HG02840 (cell line): ENCODE results near the gene NTM.

Experiments used
- ATAC-seq: cut with Tn5 transposase; IDR thresholded peaks from one replicate; pipeline ENCODE4 v1.9.1; 2021; ENCODE audit warnings: mild to moderate bottlenecking, moderate library complexity, moderate number of reproducible peaks; ENCODE audit not compliant: unreplicated experiment, low FRiP score

NTM gene

GRCh38 chr11:131662317-131662972, 292.0 kb downstream of the NTM start:
- no peak for ATAC-seq

GRCh38 chr11:131662993-131663392, 292.6 kb downstream of the NTM start:
- ATAC-seq = no peak

GRCh38 chr11:131663405-131664200, 293.2 kb downstream of the NTM start:
- ATAC-seq = no peak

- ATAC-seq = no peak
Measured at GRCh38 chr11:131664293-131664692, 293.9 kb downstream of the NTM start.

GRCh38 chr11:131664816-131665215, 294.4 kb downstream of the NTM start:
- ATAC-seq = no peak

DNA sequence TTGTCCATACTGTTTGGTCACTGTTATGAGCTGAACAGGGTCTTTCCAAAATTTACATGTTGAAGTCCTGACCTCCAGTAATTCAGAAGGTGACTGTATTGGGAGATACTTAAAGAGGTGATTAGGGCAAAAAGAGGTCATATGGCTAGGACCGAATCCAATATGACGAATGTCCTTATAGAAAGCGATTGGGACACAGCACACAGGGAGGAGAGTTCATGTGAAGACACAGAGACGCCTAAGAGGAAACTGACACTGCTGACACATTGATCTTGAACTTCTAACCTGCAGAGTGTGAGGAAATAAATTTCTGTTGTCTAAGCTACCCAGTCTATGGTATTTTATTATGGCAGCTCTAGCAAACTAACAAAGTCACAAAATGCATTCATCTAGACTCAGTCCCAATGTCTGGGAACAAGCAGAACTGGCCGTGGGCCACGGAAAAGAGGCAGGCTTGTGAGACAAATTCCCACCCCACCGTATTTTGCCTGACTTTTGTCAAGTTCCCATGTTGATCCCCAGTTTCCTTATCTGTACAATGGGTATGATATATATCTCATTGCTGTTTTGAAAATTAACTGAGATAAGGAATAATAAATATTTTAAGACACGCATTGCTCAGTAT, 295.0 kb downstream of the NTM start:
- no peak for ATAC-seq

DNA sequence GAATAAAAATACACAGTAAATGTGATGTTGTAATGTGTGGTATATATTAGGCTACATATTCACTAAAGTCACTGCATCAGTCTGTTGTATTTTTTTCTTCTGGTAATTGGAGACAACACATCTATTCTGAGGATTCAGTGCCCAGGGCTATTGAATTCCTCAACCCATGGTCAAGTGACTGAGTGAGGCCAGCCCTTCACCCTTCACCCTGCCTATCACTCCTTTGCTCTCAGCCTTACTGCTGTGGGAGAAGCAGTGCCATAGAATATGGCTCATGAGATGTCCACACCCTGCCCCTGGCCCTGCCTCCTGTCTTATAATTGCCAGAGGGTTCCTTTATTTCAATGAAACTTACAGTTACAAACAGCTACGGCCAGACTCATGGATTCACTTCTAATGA, 295.6 kb downstream of the NTM start:
- ATAC-seq = no peak

GRCh38 chr11:131666617-131667016, 296.2 kb downstream of the NTM start:
- no peak for ATAC-seq

DNA sequence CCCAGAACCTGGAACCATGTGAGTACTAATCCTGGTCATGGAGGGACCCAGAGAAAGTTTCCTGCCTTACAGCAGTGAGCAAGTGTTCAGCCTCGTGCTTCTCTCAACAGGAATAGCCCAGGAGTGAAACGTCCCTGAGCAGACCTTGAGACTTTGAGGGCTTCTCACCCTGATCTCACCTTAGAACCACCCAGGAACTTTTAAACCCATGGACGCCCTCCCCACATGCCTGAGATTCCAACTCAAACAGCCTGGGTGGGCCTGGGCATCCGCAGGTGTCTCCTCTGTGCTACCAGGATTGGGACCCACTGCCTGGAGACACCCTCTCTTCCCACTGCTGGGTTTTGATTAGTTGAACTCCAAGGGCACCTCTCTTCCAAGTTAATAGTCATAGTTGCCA, 297.2 kb downstream of the NTM start:
- no peak for ATAC-seq

GRCh38 chr11:131668500-131669400, 298.3 kb downstream of the NTM start:
- ATAC-seq = peak; percentile 57

- ATAC-seq = no peak
Measured at GRCh38 chr11:131669401-131669780, 299.0 kb downstream of the NTM start.

GRCh38 chr11:131670876-131671275, 300.5 kb downstream of the NTM start:
- no peak for ATAC-seq

- no peak for ATAC-seq
Measured at GRCh38 chr11:131671320-131671719, 300.9 kb downstream of the NTM start.

- no peak for ATAC-seq
Measured at GRCh38 chr11:131671734-131672133, 301.3 kb downstream of the NTM start.

GRCh38 chr11:131672191-131672590, 301.8 kb downstream of the NTM start:
- ATAC-seq = no peak

- peak; percentile 67 for ATAC-seq
Measured at GRCh38 chr11:131674051-131674755, 303.8 kb downstream of the NTM start.

DNA sequence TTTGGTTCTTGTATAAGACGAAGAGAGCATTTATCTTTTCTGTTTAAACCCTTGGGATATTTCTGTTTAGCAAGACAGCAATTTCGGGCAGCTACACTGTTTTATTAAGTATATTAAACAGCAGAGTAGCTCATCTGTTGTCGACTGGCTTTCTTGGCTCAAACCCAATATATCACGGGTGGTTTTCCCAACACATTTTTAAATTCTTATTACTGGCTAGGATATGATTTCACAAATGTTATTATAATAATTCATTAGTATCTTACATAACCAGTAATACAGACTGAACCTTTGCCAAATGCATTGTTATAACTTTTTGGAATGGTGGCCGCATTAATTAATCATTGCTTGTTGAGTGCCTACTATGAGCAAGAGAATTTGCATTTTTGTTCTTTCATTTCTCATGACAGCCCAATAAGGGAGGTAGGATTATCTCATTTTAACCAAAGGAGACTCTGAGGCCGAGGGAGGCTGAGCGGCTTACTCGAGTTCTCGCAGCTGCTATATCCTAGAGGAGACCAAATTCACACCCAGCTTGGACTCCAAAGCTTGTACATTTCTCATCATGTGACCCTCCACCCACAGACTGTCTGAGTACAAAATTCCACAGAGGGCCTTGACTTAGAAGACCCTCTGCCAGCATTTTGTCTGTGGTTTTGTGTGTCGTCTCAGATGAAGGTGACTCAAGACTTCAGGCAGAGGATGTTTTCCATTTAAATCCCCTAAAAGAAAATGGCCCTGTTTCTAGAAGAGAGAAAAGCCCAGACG, 304.9 kb downstream of the NTM start:
- no peak for ATAC-seq

DNA sequence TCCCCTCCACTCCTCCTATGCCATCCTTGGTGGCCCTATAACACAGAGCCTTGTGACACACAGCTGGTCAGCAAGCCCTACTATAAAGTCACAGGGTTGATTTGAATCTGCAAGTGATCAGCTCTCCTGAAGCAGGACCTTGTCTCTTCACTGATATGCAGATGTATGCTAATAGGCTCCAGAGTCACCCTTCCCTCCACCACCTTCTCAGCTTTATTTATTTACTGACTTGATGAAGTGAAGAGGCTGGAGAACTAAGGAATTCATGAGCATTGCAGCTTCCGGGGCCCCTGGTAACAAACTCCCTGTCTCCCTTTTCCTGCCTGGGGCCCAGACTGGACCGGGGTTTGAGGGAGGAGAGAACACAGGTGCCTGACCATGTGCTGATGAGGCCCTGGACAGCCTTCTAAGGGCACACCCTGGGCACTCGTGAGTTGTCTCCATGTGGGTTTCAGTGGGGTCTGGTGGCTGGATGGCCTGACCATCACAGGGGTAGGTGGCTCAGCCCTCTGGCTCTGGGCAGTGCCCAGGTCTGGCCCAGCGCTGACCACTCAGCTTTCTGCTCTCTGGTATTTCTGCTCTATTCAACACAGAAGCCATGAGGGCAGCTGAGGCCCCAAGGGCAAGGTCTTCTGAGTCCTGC, 307.5 kb downstream of the NTM start:
- ATAC-seq = no peak
